Stimulated activated CD4-positive, alpha-beta T cell treated with anti-CD3 and anti-CD28 coated beads, Interleukin-12 subunit alpha, Interleukin-12 subunit beta, amount 100 ng/mL, for 4 hours (primary cell): ENCODE data around the gene CTAG1B.
"Not testable (repeated sequence)": the region's sequence is repeated elsewhere in the genome, so short reads cannot be mapped to it uniquely, and the experiment has no call there.

Source experiments
- DNase-seq: peaks from one replicate; pipeline ENCODE4 v3.0.0-alpha.2; 2020

The CTAG1B gene

DNA sequence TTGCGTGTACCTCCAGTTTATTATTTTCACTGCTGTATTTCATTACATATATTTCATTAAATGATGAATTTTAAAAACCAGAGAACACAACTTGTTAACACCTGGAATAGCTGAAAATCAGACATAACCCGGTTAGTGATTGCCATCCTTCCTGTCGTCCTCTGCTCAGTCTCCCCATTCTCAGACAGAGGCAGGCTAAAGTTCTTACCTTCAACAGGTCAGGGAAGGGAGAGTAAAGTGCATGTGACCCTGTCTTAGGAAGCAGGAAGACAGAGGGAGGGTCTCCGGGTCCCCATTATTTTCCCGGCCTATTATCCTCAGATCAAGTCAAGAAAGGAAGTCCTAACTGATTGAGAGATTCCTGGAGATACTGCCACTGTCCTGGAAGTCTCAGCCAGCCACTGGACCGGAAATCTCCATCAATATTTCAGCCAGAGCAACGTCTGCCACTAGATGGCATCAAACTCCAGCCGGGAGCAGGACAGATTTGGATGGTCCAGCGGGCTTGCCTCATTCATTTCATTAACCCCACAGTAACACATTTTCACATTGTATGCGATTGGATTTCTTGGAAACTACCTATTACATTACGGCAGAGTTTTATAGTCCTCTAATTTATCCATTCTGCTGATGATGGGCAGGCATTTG is 1.8 kb upstream of the CTAG1B start:
- DNase-seq, result not testable (repeated sequence)

DNA sequence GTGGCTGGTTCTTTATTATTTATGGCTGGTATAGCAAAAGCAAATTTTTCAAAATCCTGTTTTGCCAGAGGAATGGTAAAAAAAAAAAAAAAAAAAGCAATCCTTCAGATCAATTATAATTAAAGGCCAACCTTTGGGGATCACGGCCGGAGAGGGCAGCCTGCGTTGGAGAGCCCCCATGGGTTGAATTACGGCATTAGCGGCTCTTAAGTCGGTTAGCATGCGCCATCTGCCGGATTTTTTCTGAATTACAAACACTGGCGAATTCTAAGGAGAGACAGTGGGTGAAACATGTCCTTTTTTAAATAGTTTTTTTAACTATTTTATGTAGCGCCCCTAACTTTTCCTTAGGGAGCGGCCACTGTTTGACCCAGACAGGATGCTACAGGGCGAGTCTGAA is 5.5 kb downstream of the CTAG1B start:
- not testable (repeated sequence) for DNase-seq

DNA sequence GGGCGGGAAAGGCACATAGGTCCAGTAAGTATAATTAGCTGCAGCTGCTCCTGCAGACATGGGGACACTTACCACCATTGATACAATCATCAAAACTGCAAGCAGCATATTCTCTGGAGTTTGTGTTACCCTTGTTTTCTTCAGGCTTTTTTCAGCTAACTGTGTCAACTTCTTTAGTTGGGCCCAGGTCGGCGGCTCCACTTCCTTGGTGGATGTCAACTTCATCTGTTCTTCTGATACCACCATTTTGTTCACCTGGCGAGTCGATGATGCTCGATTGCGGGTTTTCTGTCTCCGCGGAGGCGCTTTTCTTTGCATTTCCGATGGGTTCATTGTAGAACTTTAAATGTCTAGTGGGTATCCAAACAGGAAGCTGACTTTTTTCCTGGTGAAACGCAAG is 7.9 kb downstream of the CTAG1B start:
- not testable (repeated sequence) for DNase-seq

DNA sequence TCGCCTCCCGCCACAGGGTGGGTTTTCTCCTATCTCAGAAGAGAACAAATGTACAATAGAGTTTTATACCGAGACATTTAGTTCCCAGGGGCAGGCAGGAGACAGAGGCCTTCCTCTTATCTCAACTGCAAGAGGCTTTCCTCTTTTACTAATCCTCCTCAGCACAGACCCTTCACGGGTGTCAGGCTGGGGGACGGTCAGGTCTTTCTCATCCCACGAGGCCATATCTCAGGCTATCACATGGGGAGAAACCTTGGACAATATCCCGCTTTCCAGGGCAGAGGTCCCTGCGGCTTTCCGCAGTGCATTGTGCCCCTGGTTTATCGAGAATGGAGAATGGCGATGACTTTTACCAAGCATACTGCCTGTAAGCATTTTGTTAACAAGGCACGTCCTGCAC is 10.3 kb downstream of the CTAG1B start:
- DNase-seq, result not testable (repeated sequence)

DNA sequence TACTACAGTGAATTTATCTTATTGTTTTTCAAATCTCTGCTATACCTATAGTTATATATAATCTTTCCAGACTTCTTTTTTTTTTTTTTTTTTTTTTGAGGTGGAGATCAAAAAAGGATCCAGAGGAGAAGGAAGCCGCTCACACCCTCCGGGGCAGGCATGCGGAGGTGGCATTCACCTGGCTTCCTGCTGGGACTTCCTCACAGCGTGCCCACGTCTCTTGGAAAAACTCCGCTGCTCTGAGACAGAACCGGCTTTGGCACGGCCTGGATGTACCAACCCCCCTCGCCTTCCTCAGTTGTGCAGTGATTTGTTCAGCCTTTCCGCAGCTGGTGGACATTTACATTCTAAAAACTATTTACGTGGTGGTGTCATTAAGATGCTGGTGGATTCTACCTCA is 11.1 kb downstream of the CTAG1B start:
- DNase-seq, result not testable (repeated sequence)

DNA sequence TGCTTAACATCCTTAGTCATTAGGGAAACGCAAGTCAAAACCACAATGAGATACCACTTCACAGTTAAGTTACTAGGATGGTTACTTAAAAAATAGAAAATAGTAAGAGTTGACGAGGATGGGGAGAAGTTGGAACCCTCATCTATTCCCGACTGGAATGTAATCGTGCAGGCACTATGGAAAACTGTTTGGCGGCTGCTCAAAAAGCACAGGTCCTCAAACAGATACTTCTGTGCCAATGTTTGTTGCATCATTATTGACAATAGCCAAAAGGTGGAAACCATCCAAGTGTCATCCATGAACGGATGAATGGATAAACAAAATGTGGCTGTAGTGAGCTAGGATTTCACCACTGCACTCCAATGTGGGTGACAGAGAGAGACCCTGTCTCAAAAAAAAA is 11.7 kb downstream of the CTAG1B start:
- DNase-seq, result no peak

DNA sequence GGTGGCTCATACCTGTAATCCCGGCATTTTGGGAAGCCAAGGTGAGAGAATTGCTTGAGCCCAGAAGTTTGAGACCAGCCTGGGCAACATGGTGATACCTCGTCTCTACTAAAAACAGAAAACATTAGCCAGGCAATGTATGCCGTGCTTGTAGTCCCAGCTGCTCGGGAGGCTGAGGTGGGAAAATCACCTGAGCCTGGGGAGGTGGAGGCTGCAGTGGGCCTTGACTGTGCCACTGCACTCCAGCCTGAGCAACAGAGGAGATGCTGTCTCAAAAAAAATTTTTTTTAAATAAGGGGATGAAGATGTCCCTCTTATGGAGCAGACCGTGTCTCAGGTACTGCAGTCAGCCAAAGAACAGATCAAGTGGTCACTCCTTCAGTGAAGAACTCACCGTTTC is 13.5 kb downstream of the CTAG1B start:
- no peak for DNase-seq

DNA sequence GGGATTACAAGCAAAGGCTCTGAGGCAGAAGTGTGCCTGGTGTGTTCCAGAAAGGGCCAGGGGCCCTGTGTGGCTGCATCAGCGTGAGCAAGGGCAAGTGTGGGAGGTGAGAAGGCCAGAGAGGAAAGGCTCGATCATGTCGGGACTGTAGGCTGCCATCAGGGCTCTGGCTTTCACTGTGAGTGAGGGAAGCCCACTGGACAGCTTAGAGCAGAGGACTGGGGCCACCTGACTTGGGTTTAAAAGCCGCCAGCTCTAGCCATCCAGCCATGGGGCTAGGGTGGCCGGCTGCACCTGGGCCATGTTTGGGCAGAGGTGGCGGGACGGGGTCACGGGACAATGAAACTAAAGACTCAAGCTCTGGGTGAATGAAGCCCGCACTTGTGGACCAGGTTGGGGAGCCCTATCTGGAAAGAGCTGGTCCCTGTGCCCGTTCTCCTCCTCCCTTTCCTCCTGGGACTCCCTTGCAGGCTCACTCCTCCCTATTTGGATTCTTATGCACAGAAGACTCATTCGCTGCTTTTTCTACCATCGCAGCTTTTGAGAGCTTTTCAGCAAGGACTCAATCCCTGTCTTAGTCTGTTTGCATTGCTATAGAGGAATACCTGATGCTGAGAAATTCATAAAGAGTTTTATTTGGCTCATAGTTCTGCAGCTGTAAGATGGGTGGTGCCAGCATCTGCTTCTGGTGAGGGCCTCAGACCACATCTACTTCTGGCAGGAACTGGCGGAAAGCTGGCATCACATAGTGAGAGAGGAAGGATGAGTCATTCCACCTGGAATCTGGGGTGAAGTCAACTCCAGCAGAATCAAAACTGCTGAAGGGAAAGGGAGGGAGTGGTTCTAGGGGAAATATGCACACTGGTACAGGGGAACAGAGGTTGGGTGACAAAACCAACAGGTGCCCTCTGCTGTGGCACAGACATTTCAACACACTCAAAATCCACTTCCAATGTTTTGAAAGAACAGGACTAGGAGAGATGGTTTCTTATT is 15.3 kb downstream of the CTAG1B start:
- DNase-seq, result no peak

DNA sequence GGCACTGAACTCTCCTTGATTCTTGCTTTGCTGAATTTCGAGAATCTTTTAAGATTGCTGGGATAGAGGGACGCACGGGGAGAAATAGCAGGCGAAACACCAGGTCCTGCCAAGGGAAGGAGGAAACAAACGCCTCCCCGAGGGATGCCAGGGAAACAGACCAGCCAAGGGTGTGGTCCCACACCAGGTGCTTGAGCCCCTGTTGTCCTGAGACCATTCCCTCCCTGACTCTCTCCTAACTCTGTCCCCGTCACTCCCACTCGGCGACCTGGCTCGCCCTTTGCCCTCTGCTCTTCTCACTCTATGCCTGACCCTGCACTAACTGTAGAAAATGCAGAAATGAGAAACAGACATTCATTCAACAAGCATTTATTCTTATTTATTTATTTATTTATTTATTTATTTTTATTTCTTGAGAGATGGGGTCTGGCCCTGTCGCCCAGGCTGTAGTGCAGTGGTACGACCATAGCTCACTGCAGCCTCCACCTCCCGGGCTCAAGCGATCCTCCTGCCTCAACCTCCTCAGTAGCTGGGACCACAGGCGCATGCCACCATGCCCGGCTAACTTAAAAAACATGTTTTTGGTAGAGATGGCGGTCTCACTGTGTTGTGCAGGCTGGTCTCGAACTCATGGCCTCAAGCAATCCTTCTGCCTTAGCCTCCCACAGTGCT is 16.2 kb downstream of the CTAG1B start:
- no peak for DNase-seq

- DNase-seq, result no peak
Measured at GRCh38 chrX:154602226-154602625, 16.9 kb downstream of the CTAG1B start.

- no peak for DNase-seq
Measured at GRCh38 chrX:154600759-154601374, 18.2 kb downstream of the CTAG1B start.

DNA sequence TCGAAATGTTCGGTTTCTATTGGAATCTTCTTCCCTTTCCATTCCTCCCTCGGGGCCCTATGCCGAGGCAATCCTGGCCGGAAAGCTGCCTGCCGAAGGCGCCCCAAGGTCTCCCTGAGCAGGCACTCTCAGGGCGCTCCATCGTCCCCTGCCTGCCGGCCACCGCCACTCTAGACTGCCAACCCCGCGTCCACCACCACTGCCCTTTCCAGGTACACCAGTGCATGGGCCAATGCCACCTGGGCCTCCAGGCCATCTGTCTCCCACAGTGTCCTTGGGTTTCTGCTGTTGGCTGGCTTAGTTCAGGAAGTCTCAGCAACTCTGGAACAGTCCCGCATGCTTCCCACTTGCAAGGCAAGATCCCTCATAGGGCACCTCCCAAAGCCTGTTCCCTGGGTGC is 19.6 kb downstream of the CTAG1B start:
- DNase-seq, result no peak

GRCh38 chrX:154598656-154599055 is 20.4 kb downstream of the CTAG1B start:
- DNase-seq, result no peak

- no peak for DNase-seq
Measured at GRCh38 chrX:154597221-154597620, 21.9 kb downstream of the CTAG1B start.

- no peak for DNase-seq
Measured at GRCh38 chrX:154596290-154596929, 22.7 kb downstream of the CTAG1B start.

DNA sequence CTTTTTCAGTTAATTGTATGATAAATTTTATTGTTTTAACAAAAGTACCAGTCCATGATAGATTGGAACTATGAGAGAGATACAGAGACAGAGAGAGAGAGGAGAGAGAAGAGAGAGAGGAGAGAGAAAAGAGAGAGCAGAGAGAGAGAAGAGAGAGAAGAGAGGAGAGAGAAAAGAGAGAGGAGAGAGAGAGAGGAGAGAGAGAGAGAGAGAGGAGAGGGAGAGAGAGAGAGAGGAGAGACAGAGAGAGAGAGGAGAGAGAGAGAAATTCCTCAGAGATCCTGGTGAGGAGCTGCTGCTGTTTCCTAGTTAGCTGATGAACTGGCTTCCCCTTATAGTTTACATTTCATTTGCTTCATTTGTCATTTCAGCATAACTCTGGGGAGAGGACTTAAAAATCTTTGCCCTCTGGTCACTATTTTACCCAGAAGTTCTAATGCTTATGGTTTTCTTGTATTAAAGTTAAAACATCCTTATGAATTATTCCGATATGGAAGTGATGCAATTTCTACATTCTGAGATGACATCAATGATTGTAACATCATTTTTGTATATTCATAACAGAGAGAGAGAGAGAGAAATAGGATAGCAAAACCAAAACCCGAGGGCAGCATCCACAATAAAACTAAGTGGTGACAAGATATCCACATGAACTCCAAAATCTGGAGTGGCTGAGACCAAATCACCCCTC is 23.4 kb downstream of the CTAG1B start:
- no peak for DNase-seq

DNA sequence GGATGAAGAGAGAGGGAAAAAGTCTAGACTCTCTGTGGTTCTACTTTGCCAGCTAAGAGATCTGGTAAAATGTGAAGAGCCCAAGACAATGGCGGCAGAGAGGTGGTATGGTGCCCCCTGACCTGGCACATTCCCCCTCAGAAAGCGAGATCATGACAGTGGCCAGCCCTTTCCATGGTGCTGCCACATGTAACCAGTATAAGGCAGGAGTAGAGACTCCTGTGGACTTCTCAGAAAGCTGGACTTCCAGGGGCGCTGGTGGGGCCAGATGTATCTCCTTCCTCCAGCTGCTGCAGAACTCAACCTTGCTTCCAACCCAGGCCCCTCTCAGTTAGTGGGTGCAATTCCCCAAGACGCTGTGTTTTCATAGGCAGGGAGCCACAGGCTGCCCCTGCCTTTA is 24.6 kb downstream of the CTAG1B start:
- DNase-seq, result no peak

DNA sequence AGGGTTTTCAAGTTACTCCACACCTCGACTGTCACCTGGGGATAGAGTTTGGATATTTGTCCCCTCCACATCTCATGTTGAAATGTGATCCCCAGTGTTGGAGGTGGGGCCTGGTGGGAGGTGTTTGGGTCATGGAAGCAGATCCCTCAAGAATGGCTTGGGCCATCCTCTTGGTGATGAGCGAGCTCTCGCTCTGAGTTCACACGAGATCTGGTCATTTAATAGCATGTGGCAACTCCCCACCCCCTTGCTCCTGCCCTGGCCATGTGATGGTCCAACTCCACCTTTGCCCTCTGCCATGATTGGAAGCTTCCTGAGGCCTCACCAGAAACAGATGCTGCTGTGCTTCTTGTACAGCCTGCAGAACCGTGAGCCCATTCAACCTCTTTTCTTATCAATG is 25.9 kb downstream of the CTAG1B start:
- DNase-seq, result no peak

DNA sequence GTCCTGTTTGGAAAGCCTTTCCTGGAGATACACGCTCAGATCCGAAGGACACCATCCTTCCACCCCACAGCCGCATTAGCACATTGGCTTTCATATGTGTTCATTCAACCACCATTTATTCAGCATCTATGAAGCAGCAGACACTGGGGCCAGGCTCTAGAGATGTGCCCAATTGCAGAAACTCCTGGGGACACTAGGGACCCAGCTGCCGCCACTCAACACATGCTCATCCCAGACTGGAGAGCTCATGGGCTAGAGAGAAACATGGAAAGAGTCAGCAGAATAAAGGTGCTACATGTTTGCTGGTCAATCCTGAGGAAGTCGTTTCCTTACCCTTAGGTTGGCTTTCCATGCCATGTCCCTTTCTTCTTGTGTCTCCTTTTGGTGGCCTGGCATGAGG is 26.6 kb downstream of the CTAG1B start:
- DNase-seq, result no peak

GRCh38 chrX:154590415-154590814 is 28.7 kb downstream of the CTAG1B start:
- DNase-seq, result not testable (repeated sequence)

GRCh38 chrX:154584585-154585183 is 34.4 kb downstream of the CTAG1B start, which contains the start of gene CTAG1A:
TSS of gene CTAG1A (plus strand) at chrX:154585133. CDS start at chrX:154585207, 74 bp downstream.
- DNase-seq, result not testable (repeated sequence)
